AG04450 (cell line): ENCODE measurements around the gene KRTAP10-2. TPM values are rescaled to one million over a fixed set of nuclear protein-coding genes. Genes with fewer than 3 reads are reported as not detected.

ENCODE experiments used
- CTCF ChIA-PET: fragments of 300-600, 350-600 bp; formaldehyde crosslinking; extraction: SDS; loops from one replicate; lab custom pipeline; 2022; ENCODE audit warnings: antibody characterized with exemption, inconsistent platforms; lab: Charles Lee
- POLR2A ChIA-PET: fragments of 350-600 bp; formaldehyde crosslinking; extraction: SDS; loops from one replicate; lab custom pipeline; 2021; ENCODE audit warnings: antibody characterized with exemption, inconsistent platforms; lab: Yijun Ruan, JAX
- DNase-seq: peaks from one replicate; pipeline ENCODE4 v3.0.0-alpha.2; 2011; ENCODE audit warnings: low read depth, low spot score
- H3K27ac ChIP-seq: one replicate; pipeline ENCODE4 v1.5.1; 2012; ENCODE audit warnings: low read depth, low read length, control low read depth
- H3K27me3 ChIP-seq: one replicate; pipeline ENCODE4 v1.6.0; 2012; ENCODE audit warnings: low read length; ENCODE audit not compliant: control insufficient read depth, insufficient read depth
- H3K4me3 ChIP-seq: 2 replicates; pipeline ENCODE4 v1.5.1; 2011; ENCODE audit warnings: mild to moderate bottlenecking, low read depth, low read length, control low read depth
- H3K9me3 ChIP-seq: 2 replicates; pipeline ENCODE4 v1.5.1; 2012; ENCODE audit warnings: low read length; ENCODE audit not compliant: control insufficient read depth, insufficient read depth
- CTCF ChIP-seq: IDR thresholded peaks from 2 replicates; pipeline ENCODE4 v1.5.1; 2011; ENCODE audit warnings: low read depth, low read length, control low read depth, inconsistent platforms
- polyA plus RNA-seq: library from polyadenylated mRNA; depleted of rRNA; stranded (reverse); fragments of >200 nt; gene quantifications from 2 replicates; pipeline ENCODE4 v1.2.3, GENCODE V29; 2011

KRTAP10-2 gene
- polyA plus RNA-seq, 1 experiment, result not detected

DNA sequence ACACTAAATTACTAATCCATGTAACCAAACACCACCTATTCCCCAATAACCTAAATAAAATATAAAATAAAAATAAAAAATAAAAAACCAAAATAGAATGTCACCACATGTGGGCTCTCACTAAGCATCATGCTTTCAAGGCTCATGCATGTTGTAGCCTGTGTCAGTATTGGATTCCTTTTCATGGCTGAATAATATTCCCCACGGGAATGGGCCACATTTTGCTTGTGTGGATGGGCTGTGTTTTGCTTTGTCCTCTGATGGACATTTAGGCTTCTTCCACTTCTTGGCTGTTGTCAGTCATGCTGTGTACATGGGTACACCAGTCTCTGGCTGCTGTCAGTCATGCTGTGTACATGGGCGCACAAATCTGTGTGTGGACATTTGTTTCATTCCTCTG lies 37.8 kb upstream of the KRTAP10-2 start:
- H3K27ac ChIP-seq, result no peak overlapping the region
- no peak overlapping the region for H3K4me3 ChIP-seq
- no peak for TF ChIP-seq CTCF
- POLR2A ChIA-PET, result no interaction called here
- H3K9me3 ChIP-seq, result no peaks in the 10 kb centered on the region; the same call in 1 of the 2 replicates
- H3K27me3 ChIP-seq, result peaks cover 8% of the 10 kb centered on the region
- DNase-seq, result no peak
- CTCF ChIA-PET, result no interaction called here

DNA sequence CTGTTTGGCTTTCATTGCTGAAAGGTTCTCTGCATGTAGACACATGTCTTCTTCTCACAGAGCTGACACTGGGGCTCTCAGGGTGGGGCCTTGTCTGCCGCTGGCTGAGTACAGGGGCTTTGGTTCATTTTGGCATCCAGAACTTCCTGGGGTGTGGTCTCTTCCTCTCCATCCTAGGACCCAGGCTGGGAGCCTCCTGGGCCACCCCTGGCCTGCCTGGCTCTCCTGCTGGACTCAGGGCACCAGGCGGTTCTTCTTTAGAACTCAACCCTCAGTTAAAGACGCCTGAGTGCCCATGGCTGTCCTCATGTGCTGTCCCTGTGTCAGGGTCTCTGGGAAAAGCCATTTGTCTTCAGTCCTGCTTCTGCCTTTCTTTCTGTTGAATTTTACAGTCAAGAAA lies 34.6 kb upstream of the KRTAP10-2 start:
- DNase-seq, result no peak
- Histone ChIP-seq H3K27me3 (no peaks in the 10 kb centered on the region), H3K9me3 (peaks cover 6% of the 10 kb centered on the region), H3K27ac (no peak overlapping the region), H3K4me3 (no peak overlapping the region)
- ChIA-PET CTCF (no interaction called here), POLR2A (no interaction called here)
- TF ChIP-seq CTCF, result no peak

GRCh38 chr21:44583800-44584147 lies 32.5 kb upstream of the KRTAP10-2 start:
- POLR2A ChIA-PET, result no interaction called here
- Histone ChIP-seq H3K27me3 (no peaks in the 10 kb centered on the region), H3K4me3 (no peak overlapping the region), H3K9me3 (peaks cover 25% of the 10 kb centered on the region), H3K27ac (no peak overlapping the region)
- TF ChIP-seq CTCF, result no peak
- DNase-seq, result no peak
- CTCF ChIA-PET, result interaction anchor here (0.5 kb wide), 1 partner anchor 52 kb away, joined by 5 read pairs; no protein-coding TSS in a partner anchor

DNA sequence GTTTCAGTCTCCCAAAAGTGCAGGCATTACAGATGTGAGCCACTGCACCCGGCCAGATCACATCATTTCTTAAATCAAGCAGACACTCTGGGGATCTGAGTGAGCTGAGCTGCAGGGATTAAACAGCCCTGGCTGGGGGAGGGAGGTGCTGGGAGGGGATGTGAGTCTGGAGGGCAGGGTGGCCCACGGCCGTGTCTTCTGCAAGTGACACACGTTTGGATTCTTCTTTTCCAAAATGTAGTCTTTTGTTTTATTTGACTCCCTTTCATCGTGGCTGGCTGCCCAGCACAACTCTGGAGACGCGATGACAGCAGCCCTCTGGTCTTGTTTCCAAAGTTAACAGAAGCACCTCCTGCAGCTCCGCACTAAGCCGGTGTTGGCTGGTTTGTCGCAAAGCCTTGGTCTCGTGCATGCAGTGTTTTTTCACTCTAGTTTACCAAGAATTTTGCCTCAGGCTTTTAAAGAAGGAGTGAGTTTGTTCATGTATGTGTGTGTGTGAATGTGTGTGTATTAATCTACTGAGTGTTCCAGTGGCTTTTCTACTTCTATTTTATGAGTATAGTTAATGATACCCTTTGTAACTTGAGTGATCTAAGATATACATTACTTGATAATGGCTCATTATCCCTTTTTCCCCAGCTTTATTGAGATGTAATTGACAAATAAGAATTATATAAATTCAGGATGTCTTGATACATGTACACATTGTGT lies 31.9 kb upstream of the KRTAP10-2 start:
- no peak for TF ChIP-seq CTCF
- POLR2A ChIA-PET, result no interaction called here
- CTCF ChIA-PET, result interaction anchor here (0.5 kb wide), 1 partner anchor 52 kb away, joined by 5 read pairs; no protein-coding TSS in a partner anchor
- Histone ChIP-seq H3K27ac (no peak overlapping the region), H3K4me3 (no peak overlapping the region), H3K9me3 (peaks cover 30% of the 10 kb centered on the region), H3K27me3 (no peaks in the 10 kb centered on the region)
- DNase-seq, result no peak

GRCh38 chr21:44582055-44582454 lies 30.8 kb upstream of the KRTAP10-2 start:
- peaks cover 30% of the 10 kb centered on the region for H3K9me3 ChIP-seq
- H3K4me3 ChIP-seq, result no peak overlapping the region
- POLR2A ChIA-PET, result no interaction called here
- no peak for DNase-seq
- no peak for TF ChIP-seq CTCF
- no peaks in the 10 kb centered on the region for H3K27me3 ChIP-seq
- H3K27ac ChIP-seq, result no peak overlapping the region
- CTCF ChIA-PET, result no interaction called here
